Measurements from ENCODE around the gene ACOT2. TPM values are rescaled to one million over a fixed set of nuclear protein-coding genes. Genes with fewer than 3 reads are reported as not detected.
"Not testable (repeated sequence)": the region's sequence is repeated elsewhere in the genome, so short reads cannot be mapped to it uniquely, and the experiment has no call there.

ACOT2 gene
- total RNA-seq, 4 donors from 2014 or later = 52.7 to 114 (median 104) TPM

- Histone ChIP-seq H3K27ac (peak overlapping the region in 3 of 4 donors; percentile 83 to 89 (median 84)), H3K4me3 (peak overlapping the region in 3 of 4 donors; percentile 55 to 60 (median 58))
- peak in 1 of 2 donors; percentile 25 for DNase-seq
- H3K9me3 ChIP-seq; in situ Hi-C loops (cut with MboI; ENCODE audit: low sequenced_read_pairs in 4 of 4); H3K36me3 ChIP-seq; H3K27me3 ChIP-seq; H3K4me1 ChIP-seq: not testable (repeated sequence)
- intact Hi-C loops (cut with DNase I; ENCODE audit: low total_unique reads) = loop anchor here (2.0 to 5.0 kb wide), 2 partner anchors 27 to 35 kb away; no protein-coding TSS in a partner anchor
- peak; percentile 67 to 82 for ATAC-seq
These were observed 31.6 kb upstream of the ACOT2 start for GRCh38 chr14:73537244-73538045.

GRCh38 chr14:73539017-73539416 is 30.0 kb upstream of the ACOT2 start:
- peak in 3 of 5 experiments; percentile 19 to 65 (median 29) for TF ChIP-seq CTCF (IDR thresholded peaks at IDR 0.05 in 4 of 5, conservative IDR thresholded peaks at IDR 0.05 in 1 of 5)
- intact Hi-C loops (cut with DNase I; ENCODE audit: low total_unique reads) = loop anchor here (2.0 to 5.0 kb wide), 2 partner anchors 28 to 33 kb away; no protein-coding TSS in a partner anchor
- H3K9me3 ChIP-seq; H3K27ac ChIP-seq; H3K4me3 ChIP-seq; in situ Hi-C loops (cut with MboI; ENCODE audit: low sequenced_read_pairs in 4 of 4); H3K36me3 ChIP-seq; H3K27me3 ChIP-seq; H3K4me1 ChIP-seq: not testable (repeated sequence)
- DNase-seq (peak in 1 of 2 donors; percentile 35), ATAC-seq (peak in 1 of 2 donors; percentile 56)

GRCh38 chr14:73542961-73543360 is 26.1 kb upstream of the ACOT2 start:
- not testable (repeated sequence) for DNase-seq

GRCh38 chr14:73545353-73545752 is 23.7 kb upstream of the ACOT2 start:
- H3K27me3 ChIP-seq; H3K36me3 ChIP-seq; H3K9me3 ChIP-seq; DNase-seq; intact Hi-C loops (cut with DNase I; ENCODE audit: low total_unique reads); H3K27ac ChIP-seq; H3K4me3 ChIP-seq; H3K4me1 ChIP-seq: not testable (repeated sequence)
- in situ Hi-C loops (cut with MboI; ENCODE audit: low sequenced_read_pairs in 4 of 4) = loop anchor here in 1 of 4 donors (5.0 kb wide), 1 partner anchor 42 kb away; no protein-coding TSS in a partner anchor
- ATAC-seq = peak; percentile 75 to 100

More at GRCh38 chr14:73542961-73543360, 26.1 kb upstream of the ACOT2 start:
- H3K36me3 ChIP-seq; H3K27ac ChIP-seq; H3K27me3 ChIP-seq; intact Hi-C loops (cut with DNase I; ENCODE audit: low total_unique reads); H3K9me3 ChIP-seq; ATAC-seq; in situ Hi-C loops (cut with MboI; ENCODE audit: low sequenced_read_pairs in 4 of 4); H3K4me3 ChIP-seq; H3K4me1 ChIP-seq: not testable (repeated sequence)

- not testable (repeated sequence) for ATAC-seq
These were observed 19.9 kb upstream of the ACOT2 start for GRCh38 chr14:73549097-73549496.

GRCh38 chr14:73549889-73550524 is 19.0 kb upstream of the ACOT2 start:
- ATAC-seq; intact Hi-C loops (cut with DNase I; ENCODE audit: low total_unique reads): not testable (repeated sequence)

More at GRCh38 chr14:73549097-73549496, 19.9 kb upstream of the ACOT2 start:
- H3K9me3 ChIP-seq; intact Hi-C loops (cut with DNase I; ENCODE audit: low total_unique reads); H3K27me3 ChIP-seq; H3K4me1 ChIP-seq; DNase-seq; H3K36me3 ChIP-seq; H3K4me3 ChIP-seq; H3K27ac ChIP-seq: not testable (repeated sequence)
- in situ Hi-C loops (cut with MboI; ENCODE audit: low sequenced_read_pairs in 4 of 4) = loop anchor here in 1 of 4 donors (5.0 kb wide), 1 partner anchor 38 kb away; no protein-coding TSS in a partner anchor

GRCh38 chr14:73553845-73554244 is 15.2 kb upstream of the ACOT2 start:
- H3K27ac ChIP-seq = no peak overlapping the region
- H3K9me3 ChIP-seq = no peaks in the 10 kb centered on the region
- no peaks in the 10 kb centered on the region for H3K4me1 ChIP-seq
- intact Hi-C loops (cut with DNase I; ENCODE audit: low total_unique reads) (no loop called here), in situ Hi-C loops (cut with MboI; ENCODE audit: low sequenced_read_pairs in 4 of 4) (no loop called here)
- no peak overlapping the region for H3K4me3 ChIP-seq
- no peaks in the 10 kb centered on the region for H3K36me3 ChIP-seq
- H3K27me3 ChIP-seq = no peaks in the 10 kb centered on the region
- DNase-seq (no peak), ATAC-seq (no peak)
- TF ChIP-seq CTCF (IDR thresholded peaks at IDR 0.05 in 4 of 5, conservative IDR thresholded peaks at IDR 0.05 in 1 of 5) (no peak), POLR2A (IDR thresholded peaks at IDR 0.05) (no peak)

More at GRCh38 chr14:73549889-73550524, 19.0 kb upstream of the ACOT2 start:
- H3K4me3 ChIP-seq, H3K4me1 ChIP-seq, H3K27ac ChIP-seq, H3K36me3 ChIP-seq, DNase-seq, H3K9me3 ChIP-seq, H3K27me3 ChIP-seq: not testable (repeated sequence)
- in situ Hi-C loops (cut with MboI; ENCODE audit: low sequenced_read_pairs in 4 of 4) = loop anchor here in 1 of 4 donors (5.0 kb wide), 1 partner anchor 37 kb away; no protein-coding TSS in a partner anchor

- ATAC-seq; H3K4me3 ChIP-seq; H3K36me3 ChIP-seq; H3K27ac ChIP-seq; H3K4me1 ChIP-seq; in situ Hi-C loops (cut with MboI; ENCODE audit: low sequenced_read_pairs in 4 of 4); H3K9me3 ChIP-seq; H3K27me3 ChIP-seq; DNase-seq; intact Hi-C loops (cut with DNase I; ENCODE audit: low total_unique reads): not testable (repeated sequence)
These were observed 11.8 kb upstream of the ACOT2 start for GRCh38 chr14:73557201-73557600.

- intact Hi-C loops (cut with DNase I; ENCODE audit: low total_unique reads); H3K9me3 ChIP-seq: not testable (repeated sequence)
These were observed 10.8 kb upstream of the ACOT2 start for GRCh38 chr14:73558238-73558637.

More at GRCh38 chr14:73558238-73558637, 10.8 kb upstream of the ACOT2 start:
- DNase-seq; H3K36me3 ChIP-seq; H3K4me1 ChIP-seq; H3K27ac ChIP-seq; ATAC-seq; H3K4me3 ChIP-seq; in situ Hi-C loops (cut with MboI; ENCODE audit: low sequenced_read_pairs in 4 of 4); H3K27me3 ChIP-seq: not testable (repeated sequence)
